ENCODE results near the gene IL17B. TPM values are rescaled to one million over a fixed set of nuclear protein-coding genes. Genes with fewer than 3 reads are reported as not detected.
A peak's percentile ranks its signal among the peaks of the same experiment; 100 is the strongest.

Gene IL17B
- total RNA-seq, 1 donor from 2014 or later = not detected

- Histone ChIP-seq H3K27ac (replicated peaks) (peak overlapping the region; percentile 95), H3K27me3 (ENCODE audit: low read depth) (no peaks in the 10 kb centered on the region), H3K36me3 (peaks cover 13% of the 10 kb centered on the region), H3K9me3 (replicated peaks) (no peaks in the 10 kb centered on the region), H3K4me1 (peaks cover 98% of the 10 kb centered on the region), H3K4me3 (peak overlapping the region; percentile 19)
- no peak for DNase-seq
- TF ChIP-seq CTCF (IDR thresholded peaks at IDR 0.05; ENCODE audit: borderline replicate concordance) = no peak
- intact Hi-C loops (cut with micrococcal nuclease) = loop anchor here (5.0 kb wide), 1 partner anchor 34 kb away; no protein-coding TSS in a partner anchor
Observed at GRCh38 chr5:149421372-149421685, 42.2 kb upstream of the IL17B start.

- no peak for DNase-seq
- Histone ChIP-seq H3K4me3 (peak overlapping the region; percentile 19), H3K27me3 (ENCODE audit: low read depth) (no peaks in the 10 kb centered on the region), H3K36me3 (peaks cover 13% of the 10 kb centered on the region), H3K9me3 (replicated peaks) (no peaks in the 10 kb centered on the region), H3K4me1 (peaks cover 96% of the 10 kb centered on the region), H3K27ac (replicated peaks) (peak overlapping the region; percentile 95)
- intact Hi-C loops (cut with micrococcal nuclease) = loop anchor here (5.0 kb wide), 1 partner anchor 33 kb away; no protein-coding TSS in a partner anchor
- no peak for TF ChIP-seq CTCF (IDR thresholded peaks at IDR 0.05; ENCODE audit: borderline replicate concordance)
Observed at GRCh38 chr5:149420545-149421371, 41.7 kb upstream of the IL17B start.

DNA sequence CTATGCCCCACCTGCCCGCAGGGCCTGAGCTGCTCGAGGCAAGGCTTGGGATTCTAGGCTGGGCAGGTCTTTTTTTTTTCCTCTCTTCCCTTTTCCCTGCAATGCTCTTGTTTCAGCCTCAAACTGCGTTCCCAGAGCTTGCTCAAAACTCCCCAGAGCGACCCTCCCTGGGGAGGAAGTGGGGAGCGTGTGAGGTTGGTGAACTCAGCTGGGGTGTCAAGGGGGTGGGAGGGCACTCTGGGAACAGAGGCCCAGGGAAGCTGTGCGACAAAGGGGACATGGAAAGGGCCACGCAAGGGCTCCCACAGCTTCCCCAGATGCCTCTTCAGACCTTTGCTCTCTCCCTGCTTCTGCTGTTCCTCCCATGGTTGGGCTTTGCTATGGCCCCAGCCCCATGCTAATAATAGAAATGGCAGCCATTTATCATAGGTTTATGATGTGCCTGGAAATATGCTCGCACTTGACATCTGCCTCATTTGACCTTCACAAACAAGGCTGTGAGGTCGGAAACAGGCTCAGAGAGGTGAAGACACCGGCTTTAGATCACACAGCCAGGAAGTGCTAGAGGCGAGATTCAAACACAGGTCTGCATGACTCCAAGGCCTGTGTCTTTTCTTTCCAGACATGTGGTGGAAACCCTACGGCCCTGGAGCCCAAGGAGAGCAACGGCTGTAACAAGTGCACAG is 40.9 kb upstream of the IL17B start:
- peak overlapping the region; percentile 95 for H3K27ac ChIP-seq (replicated peaks)
- no peaks in the 10 kb centered on the region for H3K9me3 ChIP-seq (replicated peaks)
- intact Hi-C loops (cut with micrococcal nuclease) = loop anchor here (5.0 kb wide), 1 partner anchor 33 kb away; no protein-coding TSS in a partner anchor
- DNase-seq = peak; percentile 59
- peaks cover 13% of the 10 kb centered on the region for H3K36me3 ChIP-seq
- TF ChIP-seq CTCF (IDR thresholded peaks at IDR 0.05; ENCODE audit: borderline replicate concordance) = no peak
- H3K4me1 ChIP-seq = peaks cover 96% of the 10 kb centered on the region
- H3K27me3 ChIP-seq (ENCODE audit: low read depth) = no peaks in the 10 kb centered on the region
- H3K4me3 ChIP-seq = peak overlapping the region; percentile 63

DNA sequence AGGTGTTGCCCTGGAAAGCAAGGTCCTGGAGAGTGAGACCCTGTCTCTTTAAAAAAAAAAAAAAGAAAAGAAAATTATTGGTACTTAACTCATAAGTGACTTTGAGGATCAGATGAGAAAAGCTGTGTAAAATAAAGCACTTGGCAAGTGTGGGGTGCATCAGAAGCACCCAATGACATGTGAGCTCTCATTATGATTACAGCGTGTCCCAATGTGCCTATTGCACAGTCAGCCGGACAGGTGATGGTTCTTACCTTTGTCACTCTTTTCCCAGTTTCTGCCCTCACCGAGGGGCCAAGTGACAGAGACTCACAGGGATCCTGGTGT is 40.4 kb upstream of the IL17B start:
- H3K4me3 ChIP-seq = peak overlapping the region; percentile 63
- intact Hi-C loops (cut with micrococcal nuclease) = no loop called here
- no peaks in the 10 kb centered on the region for H3K9me3 ChIP-seq (replicated peaks)
- H3K27ac ChIP-seq (replicated peaks) = peak overlapping the region; percentile 95
- DNase-seq = no peak
- peaks cover 96% of the 10 kb centered on the region for H3K4me1 ChIP-seq
- H3K27me3 ChIP-seq (ENCODE audit: low read depth) = no peaks in the 10 kb centered on the region
- peaks cover 10% of the 10 kb centered on the region for H3K36me3 ChIP-seq
- no peak for TF ChIP-seq CTCF (IDR thresholded peaks at IDR 0.05; ENCODE audit: borderline replicate concordance)

- Histone ChIP-seq H3K36me3 (peaks cover 5% of the 10 kb centered on the region), H3K4me3 (peak overlapping the region; percentile 63), H3K27ac (replicated peaks) (peak overlapping the region; percentile 95), H3K4me1 (peaks cover 98% of the 10 kb centered on the region), H3K27me3 (ENCODE audit: low read depth) (no peaks in the 10 kb centered on the region), H3K9me3 (replicated peaks) (no peaks in the 10 kb centered on the region)
- TF ChIP-seq CTCF (IDR thresholded peaks at IDR 0.05; ENCODE audit: borderline replicate concordance) = no peak
- DNase-seq = no peak
- intact Hi-C loops (cut with micrococcal nuclease) = no loop called here
Observed at GRCh38 chr5:149418910-149419531, 39.9 kb upstream of the IL17B start.

All from left ventricle myocardium inferior (tissue), 1 donor.